NCI-H82 treated with DMSO at 0.1 percent for 48 hours (cell line): ENCODE results near the gene CELA2A.
"Not testable (repeated sequence)": the region's sequence is repeated elsewhere in the genome, so short reads cannot be mapped to it uniquely, and the experiment has no call there.

Experiments
- DNase-seq: peaks from one replicate; lab custom pipeline; 2025; ENCODE audit not compliant: unreplicated experiment; lab: John Stamatoyannopoulos, UW

CELA2A gene

GRCh38 chr1:15466955-15467625 is 10.6 kb downstream of the CELA2A start:
- DNase-seq, result not testable (repeated sequence)

- DNase-seq, result no peak
Measured at GRCh38 chr1:15468145-15468544, 11.6 kb downstream of the CELA2A start.

GRCh38 chr1:15469361-15469760 is 12.8 kb downstream of the CELA2A start:
- DNase-seq, result no peak

DNA sequence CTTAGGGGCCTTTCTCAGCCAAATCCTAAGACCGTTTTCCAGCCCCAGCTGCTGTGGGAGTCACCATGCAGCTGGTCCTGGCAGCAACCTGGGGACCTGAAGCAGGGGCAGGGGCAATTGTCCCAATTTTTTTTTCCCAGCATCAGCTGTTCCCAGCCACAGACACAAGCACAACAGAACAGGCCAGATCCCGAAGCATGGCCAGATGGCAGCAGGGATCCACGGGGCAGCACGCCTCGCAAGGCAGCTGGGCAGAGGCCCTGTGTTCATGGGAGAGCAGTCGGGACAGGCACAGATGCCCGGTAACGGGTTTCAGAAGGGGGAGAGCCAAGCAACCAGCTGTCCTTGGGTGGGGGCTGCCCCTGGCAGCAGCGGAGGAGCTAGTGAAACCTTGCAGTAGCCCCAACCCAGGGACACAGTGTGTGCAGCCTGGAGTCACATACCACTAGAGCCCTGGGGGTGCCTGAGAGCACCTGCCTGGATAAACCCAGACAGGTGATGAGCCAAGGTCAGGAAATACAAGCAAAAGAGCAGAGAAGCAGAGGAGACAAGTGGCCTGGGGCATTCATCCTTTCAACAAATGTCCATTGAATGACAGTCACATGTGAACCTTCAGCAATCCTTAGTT is 13.4 kb downstream of the CELA2A start:
- not testable (repeated sequence) for DNase-seq

GRCh38 chr1:15471067-15471466 is 14.5 kb downstream of the CELA2A start:
- DNase-seq, result not testable (repeated sequence)

- not testable (repeated sequence) for DNase-seq
Measured at GRCh38 chr1:15471723-15472122, 15.2 kb downstream of the CELA2A start.

DNA sequence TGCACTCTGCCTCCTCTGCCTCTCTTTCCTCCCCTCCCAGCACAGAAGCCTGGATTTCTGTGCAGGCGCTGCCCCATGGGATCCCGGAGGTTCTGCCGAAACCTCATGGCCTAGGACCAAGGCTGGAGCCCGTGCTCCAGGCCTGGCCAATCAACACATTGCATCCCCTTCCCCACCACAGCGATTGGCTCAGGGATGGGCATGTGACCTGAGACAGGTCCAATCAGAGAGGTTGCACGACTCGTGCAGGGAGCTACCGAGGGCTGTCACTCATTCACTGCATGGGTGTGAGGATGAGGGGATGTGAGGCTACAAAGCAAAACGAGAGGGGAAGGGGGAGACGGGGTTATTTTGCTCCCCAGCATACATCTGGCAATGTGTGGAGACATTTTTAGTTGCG is 16.1 kb downstream of the CELA2A start:
- DNase-seq, result no peak

GRCh38 chr1:15475752-15476314 is 19.3 kb downstream of the CELA2A start, which contains the start of gene CELA2B:
CELA2B (plus strand) TSS chr1:15476104; CDS start chr1:15476126, 22 bp downstream.
- DNase-seq, result no peak

- DNase-seq, result no peak
Measured at GRCh38 chr1:15476927-15477326, 20.4 kb downstream of the CELA2A start.

DNA sequence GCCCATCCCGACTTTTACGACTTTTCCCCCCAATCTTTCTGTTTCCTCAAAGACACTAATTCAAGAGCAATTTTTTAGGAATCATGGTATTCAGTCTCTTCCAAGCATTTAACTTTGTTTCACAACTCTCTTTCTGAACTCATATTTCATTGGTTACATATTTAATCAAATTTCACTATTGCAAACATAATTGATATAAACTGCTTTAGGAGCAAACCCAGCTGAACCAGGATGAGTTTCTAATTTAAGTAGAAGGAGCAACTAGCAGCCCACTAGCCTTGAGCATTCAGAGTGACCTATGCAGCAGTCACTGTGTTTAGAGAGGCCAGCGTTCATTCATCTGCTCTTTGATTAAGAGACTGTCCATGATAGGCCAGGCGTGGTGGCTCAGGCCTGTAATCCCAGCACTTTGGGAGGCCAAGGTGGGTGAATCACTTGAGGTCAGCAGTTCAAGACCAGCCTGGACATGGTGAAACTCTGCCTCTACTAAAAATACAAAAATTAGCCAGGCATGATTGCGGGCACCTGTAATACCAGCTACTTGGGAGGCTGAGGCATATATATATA is 21.2 kb downstream of the CELA2A start:
- DNase-seq, result no peak

- no peak for DNase-seq
Measured at GRCh38 chr1:15479654-15480347, 23.3 kb downstream of the CELA2A start.

DNA sequence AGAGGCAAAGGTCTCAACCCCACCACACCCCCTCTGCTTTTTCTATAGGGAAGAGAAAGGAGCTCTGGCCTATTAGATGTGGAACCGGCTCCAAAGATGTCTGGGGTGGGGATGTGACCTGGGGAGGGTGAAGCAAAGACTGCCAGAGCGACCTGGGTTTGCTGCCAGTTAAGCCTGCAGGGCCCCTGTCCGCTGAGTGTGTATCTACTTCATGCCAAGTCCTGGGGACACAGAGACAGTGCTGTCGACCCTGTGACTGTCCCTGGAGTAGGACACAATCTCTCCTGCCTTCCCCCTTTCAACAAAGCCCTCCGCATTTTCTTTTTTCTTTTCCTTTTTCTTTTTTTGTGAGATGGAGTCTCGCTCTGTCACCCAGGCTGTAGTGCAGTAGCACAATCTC is 25.9 kb downstream of the CELA2A start:
- not testable (repeated sequence) for DNase-seq

DNA sequence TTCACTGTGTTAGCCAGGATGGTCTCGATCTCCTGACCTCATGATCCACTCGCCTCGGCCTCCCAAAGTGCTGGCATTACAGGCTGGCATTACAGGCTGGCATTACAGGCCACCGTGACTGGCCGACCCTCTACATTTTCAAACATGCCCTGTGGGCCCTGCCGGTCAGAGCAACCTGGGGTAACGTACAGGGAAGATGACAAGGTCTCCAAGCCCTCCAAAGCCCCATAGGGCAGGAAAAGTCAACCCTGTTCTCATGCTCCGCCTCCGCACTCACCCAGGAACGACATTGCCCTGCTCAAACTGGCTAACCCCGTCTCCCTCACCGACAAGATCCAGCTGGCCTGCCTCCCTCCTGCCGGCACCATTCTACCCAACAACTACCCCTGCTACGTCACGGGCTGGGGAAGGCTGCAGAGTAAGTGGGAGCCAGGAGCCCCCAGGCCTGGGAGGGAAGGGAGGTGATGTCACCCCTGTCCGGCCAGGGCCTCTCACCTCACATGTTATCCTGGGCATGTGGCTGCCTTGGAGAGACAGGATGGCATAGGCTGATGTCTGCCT is 26.5 kb downstream of the CELA2A start:
- DNase-seq, result not testable (repeated sequence)

DNA sequence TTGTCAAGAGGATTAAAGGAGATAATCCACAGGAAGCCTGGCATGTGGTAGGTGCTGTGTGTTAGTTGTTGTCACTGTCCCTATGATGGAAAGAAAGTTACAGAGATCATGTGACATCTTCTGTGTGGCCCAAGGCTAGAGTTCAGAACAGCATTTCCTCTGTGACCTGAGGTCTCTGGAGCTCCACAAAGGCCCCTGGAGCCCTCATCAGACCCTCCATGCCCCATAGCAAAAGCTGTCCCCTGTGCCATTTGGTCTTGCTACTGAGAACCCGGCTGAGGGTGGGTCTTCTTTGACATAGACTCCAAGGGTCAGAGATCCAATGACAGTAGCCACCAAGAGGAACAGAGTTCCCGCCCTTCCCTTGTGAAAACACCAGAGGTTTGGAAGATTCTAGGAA is 27.4 kb downstream of the CELA2A start:
- DNase-seq, result peak; percentile 57

GRCh38 chr1:15484443-15484842 is 27.9 kb downstream of the CELA2A start:
- DNase-seq, result not testable (repeated sequence)

GRCh38 chr1:15485636-15486035 is 29.1 kb downstream of the CELA2A start:
- no peak for DNase-seq

DNA sequence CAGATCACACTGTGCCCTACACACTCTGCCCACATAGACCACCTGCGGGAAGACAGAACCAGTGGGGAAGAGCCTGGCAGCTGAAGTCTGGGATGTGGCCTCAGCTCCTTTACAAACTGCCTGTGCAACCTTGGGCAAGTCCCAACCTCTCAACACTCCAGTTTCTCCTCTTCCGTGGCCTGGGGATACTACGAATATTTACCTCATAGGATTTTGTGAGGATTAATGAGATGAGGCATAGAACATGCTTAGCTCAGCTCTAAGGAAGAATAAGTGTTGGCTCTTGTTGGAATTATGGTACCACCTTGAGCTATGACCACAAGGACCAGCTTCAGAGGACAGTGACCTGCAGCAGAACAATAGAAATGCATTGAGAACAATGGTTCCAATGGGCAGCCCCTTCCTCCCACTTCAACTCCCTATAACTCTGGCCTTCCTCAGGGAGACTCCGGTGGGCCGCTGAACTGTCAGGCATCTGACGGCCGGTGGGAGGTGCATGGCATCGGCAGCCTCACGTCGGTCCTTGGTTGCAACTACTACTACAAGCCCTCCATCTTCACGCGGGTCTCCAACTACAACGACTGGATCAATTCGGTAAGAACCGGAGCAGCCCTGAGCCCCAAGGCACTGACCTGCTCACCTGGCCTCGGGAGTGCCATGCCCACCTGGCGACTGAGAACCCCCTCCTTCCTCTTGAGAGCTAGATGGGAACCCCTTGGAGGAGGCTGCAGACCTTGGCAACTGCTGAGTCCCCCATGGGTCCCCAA is 30.5 kb downstream of the CELA2A start:
- DNase-seq, result not testable (repeated sequence)

- DNase-seq, result no peak
Measured at GRCh38 chr1:15488371-15488770, 31.8 kb downstream of the CELA2A start.

GRCh38 chr1:15489052-15489736 is 32.7 kb downstream of the CELA2A start:
- DNase-seq, result no peak

DNA sequence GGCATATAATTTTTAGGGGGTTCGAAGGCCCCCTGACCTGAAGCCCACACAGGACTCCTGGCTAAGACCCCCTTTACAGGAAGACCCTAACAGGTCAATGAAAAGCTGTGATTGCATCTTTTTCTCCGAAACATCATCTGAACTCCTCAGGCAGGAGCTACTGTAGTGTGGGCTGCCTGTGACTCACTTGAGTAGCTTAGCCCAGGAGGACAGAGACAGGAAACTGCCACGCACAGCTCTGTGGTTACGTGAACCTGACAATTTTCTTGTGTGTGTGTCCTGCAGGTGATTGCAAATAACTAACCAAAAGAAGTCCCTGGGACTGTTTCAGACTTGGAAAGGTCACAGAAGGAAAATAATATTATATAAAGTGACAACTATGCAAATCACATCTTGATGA is 34.5 kb downstream of the CELA2A start:
- DNase-seq, result not testable (repeated sequence)
